OCI-LY7 (cell line): Measurements from ENCODE around the gene TMEM44. TPM values are rescaled to one million over a fixed set of nuclear protein-coding genes. Genes with fewer than 3 reads are reported as not detected.

Source experiments
- BruUV-seq: library from RNA; stranded (reverse); fragments of 400-500 nt; replicated peaks from 2 replicates; lab custom pipeline; 2021; lab: Mats Ljungman, UMichigan
- CTCF ChIA-PET: fragments of 300-600 bp; sonication (Branson Sonifier 250); formaldehyde crosslinking; loops from one replicate; lab custom pipeline; 2022; ENCODE audit warnings: antibody characterized with exemption; ENCODE audit not compliant: unreplicated experiment; lab: Charles Lee
- POLR2A ChIA-PET: fragments of 300-600 bp; sonication (Branson Sonifier 250); formaldehyde crosslinking; loops from one replicate; lab custom pipeline; 2022; ENCODE audit warnings: antibody characterized with exemption; lab: Charles Lee
- DNase-seq: peaks from one replicate; pipeline ENCODE4 v3.0.0-alpha.2; 2015; ENCODE audit warnings: low spot score
- H2AFZ ChIP-seq: fragments of 200-600 bp; sonication (generic), shearing (Covaris generic); 2 replicates; pipeline ENCODE4 v1.6.1; 2014; ENCODE audit warnings: mild to moderate bottlenecking, antibody characterized with exemption, low read length, moderate library complexity
- H3K27ac ChIP-seq: fragments of 200-600 bp; sonication (generic); 2 replicates; pipeline ENCODE4 v1.5.1; 2014; ENCODE audit warnings: mixed run types, low read depth, mild to moderate bottlenecking, moderate library complexity, low read length, inconsistent platforms; ENCODE audit not compliant: poor library complexity, severe bottlenecking
- H3K36me3 ChIP-seq: fragments of 200-600 bp; sonication (generic); 2 replicates; pipeline ENCODE4 v1.6.1; 2014; ENCODE audit warnings: mild to moderate bottlenecking, antibody characterized with exemption, low read length, moderate library complexity, mixed read lengths; ENCODE audit not compliant: insufficient read depth
- H3K4me1 ChIP-seq: fragments of 200-600 bp; sonication (generic); 2 replicates; pipeline ENCODE4 v1.5.1; 2014; ENCODE audit warnings: mild to moderate bottlenecking, low read length; ENCODE audit not compliant: insufficient read depth, poor library complexity, severe bottlenecking
- H3K4me2 ChIP-seq: fragments of 200-600 bp; sonication (generic); 2 replicates; pipeline ENCODE4 v1.6.1; 2014; ENCODE audit warnings: mild to moderate bottlenecking, low read length
- H3K4me3 ChIP-seq: fragments of 200-600 bp; sonication (generic); 2 replicates; pipeline ENCODE4 v1.5.1; 2014; ENCODE audit warnings: mild to moderate bottlenecking, low read depth, low read length; ENCODE audit not compliant: poor library complexity, severe bottlenecking
- H3K79me2 ChIP-seq: fragments of 200-600 bp; sonication (generic); 2 replicates; pipeline ENCODE4 v1.6.1; 2016; ENCODE audit warnings: low read depth, mild to moderate bottlenecking, low read length, moderate library complexity, mixed read lengths; ENCODE audit not compliant: insufficient read depth
- H3K9me2 ChIP-seq: fragments of 200-600 bp; sonication (generic); 2 replicates; pipeline ENCODE4 v1.6.1; 2016; ENCODE audit warnings: mild to moderate bottlenecking, low read length, mixed read lengths; ENCODE audit not compliant: insufficient read depth
- H3K9me3 ChIP-seq: fragments of 200-600 bp; sonication (generic); 2 replicates; pipeline ENCODE4 v1.6.1; 2014; ENCODE audit warnings: mild to moderate bottlenecking, mixed run types, low read length, mixed read lengths
- H4K20me1 ChIP-seq: fragments of 200-600 bp; sonication (generic); 2 replicates; pipeline ENCODE4 v1.6.1; 2014; ENCODE audit warnings: mild to moderate bottlenecking, antibody characterized with exemption, low read length, moderate library complexity, mixed read lengths; ENCODE audit not compliant: insufficient read depth
- CTCF ChIP-seq: fragments of 200-600 bp; sonication (generic); conservative IDR thresholded peaks from 2 replicates; pipeline ENCODE4 v1.5.1; 2014; ENCODE audit warnings: mild to moderate bottlenecking, antibody characterized with exemption, low read length, moderate library complexity, mixed read lengths
- EZH2phosphoT487 ChIP-seq: fragments of 200-600 bp; sonication (generic); IDR thresholded peaks from 2 replicates; pipeline ENCODE4 v1.6.1; 2018; ENCODE audit warnings: low read depth, borderline replicate concordance, mild to moderate bottlenecking, mixed run types, antibody characterized with exemption, low read length, moderate library complexity, mixed read lengths
- intact Hi-C: fragments of 100-400 bp; cut with micrococcal nuclease; formaldehyde crosslinking; loops from one replicate; pipeline ENCODE4 v1.10.0; 2022; ENCODE audit not compliant: unreplicated experiment
- total RNA-seq, 2 experiments: library from RNA; depleted of rRNA in 1 of 2; stranded (reverse); fragments of >200 nt in 1 of 2; shearing (Covaris generic) in 1 of 2; gene quantifications; 2 replicates each; pipeline ENCODE4 v1.2.3, GENCODE V29; 2014 to 2022

Gene TMEM44
- total RNA-seq, 2 experiments from 2014 or later, result 8.8 to 22.9 TPM

- H3K4me3 ChIP-seq, result no peak overlapping the region
- ChIA-PET CTCF (no interaction called here), POLR2A (interaction anchor here (0.5 to 0.6 kb wide), 2 partner anchors 25 to 36 kb away, joined by 5 read pairs; no protein-coding TSS in a partner anchor)
- no peak overlapping the region for H3K4me2 ChIP-seq
- TF ChIP-seq EZH2phosphoT487 (no peak), CTCF (no peak)
- H3K9me2 ChIP-seq, result no peaks in the 10 kb centered on the region
- H3K9me3 ChIP-seq, result no peaks in the 10 kb centered on the region
- BruUV-seq, result no TSS peak
- no peaks in the 10 kb centered on the region for H3K79me2 ChIP-seq
- no peak overlapping the region for H3K27ac ChIP-seq
- no peak for DNase-seq
- intact Hi-C loops, result no loop called here
- no peak overlapping the region for H2AFZ ChIP-seq
- no peaks in the 10 kb centered on the region for H4K20me1 ChIP-seq
- H3K4me1 ChIP-seq, result no peaks in the 10 kb centered on the region
- no peaks in the 10 kb centered on the region for H3K36me3 ChIP-seq
Observed at GRCh38 chr3:194543550-194543949, 89.7 kb downstream of the TMEM44 start.

- CTCF ChIA-PET, result no interaction called here
- Histone ChIP-seq H3K4me1 (no peaks in the 10 kb centered on the region), H4K20me1 (no peaks in the 10 kb centered on the region), H2AFZ (no peak overlapping the region), H3K4me2 (no peak overlapping the region), H3K9me2 (no peaks in the 10 kb centered on the region), H3K27ac (no peak overlapping the region), H3K4me3 (no peak overlapping the region), H3K79me2 (no peaks in the 10 kb centered on the region), H3K9me3 (no peaks in the 10 kb centered on the region), H3K36me3 (no peaks in the 10 kb centered on the region)
- no peak for DNase-seq
- no TSS peak for BruUV-seq
- no peak for TF ChIP-seq CTCF
- TF ChIP-seq EZH2phosphoT487, result no peak
- intact Hi-C loops, result no loop called here
- POLR2A ChIA-PET, result no interaction called here
Observed at GRCh38 chr3:194541483-194541882, 91.7 kb downstream of the TMEM44 start.

GRCh38 chr3:194540274-194540905, 92.8 kb downstream of the TMEM44 start:
- no peak overlapping the region for H3K4me3 ChIP-seq
- H3K36me3 ChIP-seq, result no peaks in the 10 kb centered on the region
- H3K4me1 ChIP-seq, result no peaks in the 10 kb centered on the region
- no peak overlapping the region for H2AFZ ChIP-seq
- no peak for TF ChIP-seq CTCF
- TF ChIP-seq EZH2phosphoT487, result no peak
- no TSS peak for BruUV-seq
- no peak overlapping the region for H3K27ac ChIP-seq
- no peaks in the 10 kb centered on the region for H4K20me1 ChIP-seq
- no peaks in the 10 kb centered on the region for H3K9me2 ChIP-seq
- H3K9me3 ChIP-seq, result no peaks in the 10 kb centered on the region
- no peak overlapping the region for H3K4me2 ChIP-seq
- intact Hi-C loops, result no loop called here
- no peaks in the 10 kb centered on the region for H3K79me2 ChIP-seq
- no peak for DNase-seq
- ChIA-PET CTCF (no interaction called here), POLR2A (no interaction called here)
